HEK293 (cell line): ENCODE measurements around the gene CDYL2.

Experiments
- CTCF ChIA-PET: fragments of 350-600 bp; formaldehyde crosslinking; extraction: SDS; loops from one replicate; lab custom pipeline; 2021; ENCODE audit warnings: antibody characterized with exemption; lab: Yijun Ruan, JAX
- POLR2A ChIA-PET: fragments of 300-600 bp; formaldehyde crosslinking; extraction: SDS; loops from one replicate; lab custom pipeline; 2020; ENCODE audit warnings: antibody characterized with exemption, inconsistent platforms; lab: Yijun Ruan, JAX
- H3K27ac ChIP-seq: fragments of 200-500 bp; sonication (Bioruptor generic); 2 replicates; pipeline ENCODE4 v1.5.1; 2014; ENCODE audit warnings: low read depth, low read length, control low read depth, inconsistent platforms; ENCODE audit errors: extremely low read depth
- H3K36me3 ChIP-seq, 2 experiments: fragments of 200-500 bp in 1 of 2; sonication (Bioruptor generic) in 1 of 2; 1 replicate in 1 of 2; 2 replicates in 1 of 2; pipeline ENCODE4 v1.5.1; 2014 to 2017; ENCODE audit warnings: inconsistent platforms in 2 of 2, low read length in 2 of 2; ENCODE audit not compliant: control insufficient read depth in 2 of 2, insufficient read depth in 1 of 2
- H3K4me1 ChIP-seq: fragments of 200-500 bp; sonication (Bioruptor generic); 2 replicates; pipeline ENCODE4 v1.5.1; 2014; ENCODE audit warnings: mild to moderate bottlenecking, low read length, inconsistent platforms; ENCODE audit not compliant: control insufficient read depth, insufficient read depth
- H3K4me3 ChIP-seq: 2 replicates; pipeline ENCODE4 v1.5.1; 2011; ENCODE audit warnings: low read depth, mild to moderate bottlenecking, control low read depth, low read length, moderate library complexity
- H3K9me3 ChIP-seq: fragments of 200-500 bp; sonication (Bioruptor generic); 2 replicates; pipeline ENCODE4 v1.5.1; 2014; ENCODE audit warnings: low read depth, low read length, inconsistent platforms; ENCODE audit not compliant: control insufficient read depth, insufficient read depth
- HOXA7 ChIP-seq: sonication (generic); formaldehyde crosslinking; IDR thresholded peaks from 2 replicates; pipeline ENCODE4 v1.8.1; 2022; ENCODE audit warnings: missing genetic modification reagents, borderline replicate concordance
- HOXC10 ChIP-seq: sonication (generic); formaldehyde crosslinking; IDR thresholded peaks from 2 replicates; pipeline ENCODE4 v1.8.1; 2023; ENCODE audit warnings: mild to moderate bottlenecking, missing genetic modification reagents
- IKZF3 ChIP-seq: fragments of 450-650 bp; IDR thresholded peaks from 2 replicates; pipeline ENCODE4 v1.5.0; 2018; ENCODE audit warnings: missing biosample characterization, mild to moderate bottlenecking, missing genetic modification characterization, moderate library complexity
- SCRT1 ChIP-seq: fragments of 450-650 bp; formaldehyde crosslinking; IDR thresholded peaks from 2 replicates; pipeline ENCODE4 v1.5.1; 2016; ENCODE audit warnings: missing biosample characterization, missing genetic modification characterization, borderline replicate concordance
- TCF7L2 ChIP-seq: IDR thresholded peaks from 2 replicates; pipeline ENCODE4 v1.6.1; 2011; ENCODE audit warnings: low read depth, mild to moderate bottlenecking, inconsistent platforms, low read length, moderate library complexity, borderline replicate concordance
- ZEB2 ChIP-seq: fragments of 450-650 bp; formaldehyde crosslinking; IDR thresholded peaks from 2 replicates; pipeline ENCODE4 v1.5.1; 2016; ENCODE audit warnings: missing biosample characterization, missing genetic modification characterization
- ZFHX2 ChIP-seq: fragments of 450-650 bp; formaldehyde crosslinking; conservative IDR thresholded peaks from 2 replicates; pipeline ENCODE4 v1.5.1; 2016; ENCODE audit warnings: missing biosample characterization, missing genetic modification characterization
- ZNF174 ChIP-seq: fragments of 450-650 bp; formaldehyde crosslinking; IDR thresholded peaks from 2 replicates; pipeline ENCODE4 v1.5.0; 2017; ENCODE audit warnings: missing biosample characterization, mild to moderate bottlenecking, missing genetic modification characterization
- ZNF292 ChIP-seq: fragments of 450-650 bp; formaldehyde crosslinking; IDR thresholded peaks from 2 replicates; pipeline ENCODE4 v1.5.1; 2016; ENCODE audit warnings: low read depth, missing biosample characterization, missing genetic modification characterization, borderline replicate concordance
- ZNF354C ChIP-seq: fragments of 450-650 bp; formaldehyde crosslinking; IDR thresholded peaks from 2 replicates; pipeline ENCODE4 v1.5.1; 2016; ENCODE audit warnings: missing biosample characterization, missing genetic modification characterization, low read depth, borderline replicate concordance
- ZNF366 ChIP-seq: fragments of 450-650 bp; formaldehyde crosslinking; conservative IDR thresholded peaks from 2 replicates; pipeline ENCODE4 v1.5.1; 2016; ENCODE audit warnings: missing biosample characterization, missing genetic modification characterization
- ZNF521 ChIP-seq: fragments of 450-650 bp; formaldehyde crosslinking; IDR thresholded peaks from 2 replicates; pipeline ENCODE4 v1.5.1; 2017; ENCODE audit warnings: missing biosample characterization, mild to moderate bottlenecking, missing genetic modification characterization
- ZNF701 ChIP-seq: fragments of 450-650 bp; formaldehyde crosslinking; IDR thresholded peaks from 2 replicates; pipeline ENCODE4 v1.5.1; 2016; ENCODE audit warnings: missing biosample characterization, missing genetic modification characterization
- ZNF843 ChIP-seq: fragments of 450-650 bp; formaldehyde crosslinking; IDR thresholded peaks from 2 replicates; pipeline ENCODE4 v1.5.1; 2016; ENCODE audit warnings: missing biosample characterization, missing genetic modification characterization
- ZSCAN23 ChIP-seq: fragments of 450-650 bp; formaldehyde crosslinking; IDR thresholded peaks from 2 replicates; pipeline ENCODE4 v1.5.1; 2016; ENCODE audit warnings: missing biosample characterization, missing genetic modification characterization
- ZXDB ChIP-seq: fragments of 450-650 bp; formaldehyde crosslinking; IDR thresholded peaks from 2 replicates; pipeline ENCODE4 v1.5.1; 2016; ENCODE audit warnings: missing biosample characterization, missing genetic modification characterization
- TF ChIP-seq, protein P1 (sequence below): fragments of 450-650 bp; formaldehyde crosslinking; IDR thresholded peaks from 2 replicates; pipeline ENCODE4 v1.5.1; 2017; ENCODE audit warnings: missing biosample characterization, missing genetic modification characterization
- TF ChIP-seq, protein P2 (sequence below): fragments of 450-650 bp; formaldehyde crosslinking; IDR thresholded peaks from 2 replicates; pipeline ENCODE4 v1.5.1; 2017; ENCODE audit warnings: missing biosample characterization, missing genetic modification characterization
- TF ChIP-seq, protein P3 (sequence below): fragments of 450-650 bp; formaldehyde crosslinking; IDR thresholded peaks from 2 replicates; pipeline ENCODE4 v1.5.1; 2016; ENCODE audit warnings: missing biosample characterization, missing genetic modification characterization

CDYL2 gene

GRCh38 chr16:80759419-80760162 is 44.8 kb downstream of the CDYL2 start:
- no peaks in the 10 kb centered on the region for H3K4me1 ChIP-seq
- ChIA-PET POLR2A (no interaction called here), CTCF (no interaction called here)
- H3K4me3 ChIP-seq: no peak overlapping the region
- TF ChIP-seq ZEB2 (tag by site-specific recombination) (no peak), ZNF521 (tag by site-specific recombination) (no peak), TCF7L2 (no peak), SCRT1 (tag by site-specific recombination) (no peak), ZNF843 (tag by site-specific recombination) (no peak), ZNF174 (tag by site-specific recombination) (no peak), ZSCAN23 (tag by site-specific recombination) (no peak)
- TF ChIP-seq, protein P1, sequence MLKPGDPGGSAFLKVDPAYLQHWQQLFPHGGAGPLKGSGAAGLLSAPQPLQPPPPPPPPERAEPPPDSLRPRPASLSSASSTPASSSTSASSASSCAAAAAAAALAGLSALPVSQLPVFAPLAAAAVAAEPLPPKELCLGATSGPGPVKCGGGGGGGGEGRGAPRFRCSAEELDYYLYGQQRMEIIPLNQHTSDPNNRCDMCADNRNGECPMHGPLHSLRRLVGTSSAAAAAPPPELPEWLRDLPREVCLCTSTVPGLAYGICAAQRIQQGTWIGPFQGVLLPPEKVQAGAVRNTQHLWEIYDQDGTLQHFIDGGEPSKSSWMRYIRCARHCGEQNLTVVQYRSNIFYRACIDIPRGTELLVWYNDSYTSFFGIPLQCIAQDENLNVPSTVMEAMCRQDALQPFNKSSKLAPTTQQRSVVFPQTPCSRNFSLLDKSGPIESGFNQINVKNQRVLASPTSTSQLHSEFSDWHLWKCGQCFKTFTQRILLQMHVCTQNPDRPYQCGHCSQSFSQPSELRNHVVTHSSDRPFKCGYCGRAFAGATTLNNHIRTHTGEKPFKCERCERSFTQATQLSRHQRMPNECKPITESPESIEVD (tag by site-specific recombination): 0 out of 2 replicates have a peak, but pooled peaks have one; percentile 10
- H3K9me3 ChIP-seq: no peaks in the 10 kb centered on the region
- no peak overlapping the region for H3K27ac ChIP-seq
- no peaks in the 10 kb centered on the region for H3K36me3 ChIP-seq

GRCh38 chr16:80754476-80754875 is 49.9 kb downstream of the CDYL2 start:
- no peak overlapping the region for H3K27ac ChIP-seq
- H3K4me3 ChIP-seq: no peak overlapping the region
- CTCF ChIA-PET: no interaction called here
- H3K4me1 ChIP-seq: peaks cover 8% of the 10 kb centered on the region
- POLR2A ChIA-PET: no interaction called here
- H3K36me3 ChIP-seq: no peaks in the 10 kb centered on the region
- TF ChIP-seq ZNF366 (tag by site-specific recombination): no peak
- no peak for TF ChIP-seq IKZF3 (tag by site-specific recombination)
- TF ChIP-seq, protein P2, sequence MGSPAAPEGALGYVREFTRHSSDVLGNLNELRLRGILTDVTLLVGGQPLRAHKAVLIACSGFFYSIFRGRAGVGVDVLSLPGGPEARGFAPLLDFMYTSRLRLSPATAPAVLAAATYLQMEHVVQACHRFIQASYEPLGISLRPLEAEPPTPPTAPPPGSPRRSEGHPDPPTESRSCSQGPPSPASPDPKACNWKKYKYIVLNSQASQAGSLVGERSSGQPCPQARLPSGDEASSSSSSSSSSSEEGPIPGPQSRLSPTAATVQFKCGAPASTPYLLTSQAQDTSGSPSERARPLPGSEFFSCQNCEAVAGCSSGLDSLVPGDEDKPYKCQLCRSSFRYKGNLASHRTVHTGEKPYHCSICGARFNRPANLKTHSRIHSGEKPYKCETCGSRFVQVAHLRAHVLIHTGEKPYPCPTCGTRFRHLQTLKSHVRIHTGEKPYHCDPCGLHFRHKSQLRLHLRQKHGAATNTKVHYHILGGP (tag by site-specific recombination): no peak
- TF ChIP-seq ZFHX2: no peak
- TF ChIP-seq ZNF521 (tag by site-specific recombination): no peak
- TF ChIP-seq HOXA7 (CRISPR knock-in tag): no peak
- TF ChIP-seq ZNF292 (tag by site-specific recombination): no peak
- TF ChIP-seq HOXC10 (CRISPR knock-in tag): no peak
- TF ChIP-seq ZNF701 (tag by site-specific recombination): no peak
- no peak for TF ChIP-seq ZNF354C (tag by site-specific recombination)
- TF ChIP-seq ZXDB: no peak
- TF ChIP-seq, protein P3, sequence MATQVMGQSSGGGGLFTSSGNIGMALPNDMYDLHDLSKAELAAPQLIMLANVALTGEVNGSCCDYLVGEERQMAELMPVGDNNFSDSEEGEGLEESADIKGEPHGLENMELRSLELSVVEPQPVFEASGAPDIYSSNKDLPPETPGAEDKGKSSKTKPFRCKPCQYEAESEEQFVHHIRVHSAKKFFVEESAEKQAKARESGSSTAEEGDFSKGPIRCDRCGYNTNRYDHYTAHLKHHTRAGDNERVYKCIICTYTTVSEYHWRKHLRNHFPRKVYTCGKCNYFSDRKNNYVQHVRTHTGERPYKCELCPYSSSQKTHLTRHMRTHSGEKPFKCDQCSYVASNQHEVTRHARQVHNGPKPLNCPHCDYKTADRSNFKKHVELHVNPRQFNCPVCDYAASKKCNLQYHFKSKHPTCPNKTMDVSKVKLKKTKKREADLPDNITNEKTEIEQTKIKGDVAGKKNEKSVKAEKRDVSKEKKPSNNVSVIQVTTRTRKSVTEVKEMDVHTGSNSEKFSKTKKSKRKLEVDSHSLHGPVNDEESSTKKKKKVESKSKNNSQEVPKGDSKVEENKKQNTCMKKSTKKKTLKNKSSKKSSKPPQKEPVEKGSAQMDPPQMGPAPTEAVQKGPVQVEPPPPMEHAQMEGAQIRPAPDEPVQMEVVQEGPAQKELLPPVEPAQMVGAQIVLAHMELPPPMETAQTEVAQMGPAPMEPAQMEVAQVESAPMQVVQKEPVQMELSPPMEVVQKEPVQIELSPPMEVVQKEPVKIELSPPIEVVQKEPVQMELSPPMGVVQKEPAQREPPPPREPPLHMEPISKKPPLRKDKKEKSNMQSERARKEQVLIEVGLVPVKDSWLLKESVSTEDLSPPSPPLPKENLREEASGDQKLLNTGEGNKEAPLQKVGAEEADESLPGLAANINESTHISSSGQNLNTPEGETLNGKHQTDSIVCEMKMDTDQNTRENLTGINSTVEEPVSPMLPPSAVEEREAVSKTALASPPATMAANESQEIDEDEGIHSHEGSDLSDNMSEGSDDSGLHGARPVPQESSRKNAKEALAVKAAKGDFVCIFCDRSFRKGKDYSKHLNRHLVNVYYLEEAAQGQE (tag by site-specific recombination): no peak
- no peaks in the 10 kb centered on the region for H3K9me3 ChIP-seq
